WERI-Rb-1 (cell line): ENCODE results near the gene RGS9.

Source experiments
- DNase-seq: peaks from one replicate; pipeline ENCODE4 v3.0.0-alpha.2; 2020
- H3K27ac ChIP-seq: fragments of 250-450 bp; sonication (Bioruptor Pico); 2 replicates; pipeline ENCODE4 v1.5.1; 2020; ENCODE audit warnings: mild to moderate bottlenecking, moderate library complexity
- H3K27me3 ChIP-seq: fragments of 250-450 bp; sonication (Bioruptor Pico); 2 replicates; pipeline ENCODE4 v1.5.1; 2021; ENCODE audit warnings: mild to moderate bottlenecking, low read depth, moderate library complexity; ENCODE audit not compliant: insufficient read depth, severe bottlenecking
- H3K36me3 ChIP-seq: fragments of 250-450 bp; sonication (Bioruptor Pico); 2 replicates; pipeline ENCODE4 v1.5.1; 2020; ENCODE audit warnings: mild to moderate bottlenecking, moderate library complexity
- H3K4me3 ChIP-seq: 2 replicates; pipeline ENCODE4 v1.5.1; 2011; ENCODE audit warnings: low read depth, mild to moderate bottlenecking, control low read depth, low read length
- H3K9me3 ChIP-seq: fragments of 250-450 bp; sonication (Bioruptor Pico); 2 replicates; pipeline ENCODE4 v1.5.1; 2021; ENCODE audit warnings: mild to moderate bottlenecking, moderate library complexity; ENCODE audit not compliant: severe bottlenecking
- CTCF ChIP-seq: IDR thresholded peaks from 2 replicates; pipeline ENCODE4 v1.5.1; 2011; ENCODE audit warnings: low read depth, mild to moderate bottlenecking, control low read depth, inconsistent platforms, low read length

Gene RGS9

GRCh38 chr17:65261152-65261551 lies 124.0 kb downstream of the RGS9 start:
- TF ChIP-seq CTCF = peak; percentile 32

GRCh38 chr17:65261682-65262636 lies 124.8 kb downstream of the RGS9 start:
- peaks cover 14% of the 10 kb centered on the region for H3K27me3 ChIP-seq
- no peak for TF ChIP-seq CTCF
- H3K27ac ChIP-seq = no peak overlapping the region
- H3K36me3 ChIP-seq = no peaks in the 10 kb centered on the region
- H3K9me3 ChIP-seq = no peaks in the 10 kb centered on the region
- H3K4me3 ChIP-seq = no peak overlapping the region
- DNase-seq = no peak

More at GRCh38 chr17:65261152-65261551, 124.0 kb downstream of the RGS9 start:
- H3K4me3 ChIP-seq = no peak overlapping the region
- no peak overlapping the region for H3K27ac ChIP-seq
- H3K27me3 ChIP-seq = peaks cover 10% of the 10 kb centered on the region
- no peaks in the 10 kb centered on the region for H3K9me3 ChIP-seq
- H3K36me3 ChIP-seq = no peaks in the 10 kb centered on the region
- no peak for DNase-seq

- no peaks in the 10 kb centered on the region for H3K9me3 ChIP-seq
- no peaks in the 10 kb centered on the region for H3K36me3 ChIP-seq
- no peak for TF ChIP-seq CTCF
- H3K27me3 ChIP-seq = peaks cover 27% of the 10 kb centered on the region
- H3K27ac ChIP-seq = no peak overlapping the region
- no peak for DNase-seq
- H3K4me3 ChIP-seq = no peak overlapping the region
Measured at GRCh38 chr17:65265276-65265675, 128.1 kb downstream of the RGS9 start.

- DNase-seq = no peak
- peaks cover 30% of the 10 kb centered on the region for H3K27me3 ChIP-seq
Measured at GRCh38 chr17:65268832-65269231, 131.7 kb downstream of the RGS9 start.

GRCh38 chr17:65270499-65271253 lies 133.5 kb downstream of the RGS9 start:
- no peaks in the 10 kb centered on the region for H3K9me3 ChIP-seq
- H3K27me3 ChIP-seq = peaks cover 40% of the 10 kb centered on the region
- no peaks in the 10 kb centered on the region for H3K36me3 ChIP-seq
- no peak overlapping the region for H3K4me3 ChIP-seq
- no peak for TF ChIP-seq CTCF
- H3K27ac ChIP-seq = no peak overlapping the region
- no peak for DNase-seq

More at GRCh38 chr17:65268832-65269231, 131.7 kb downstream of the RGS9 start:
- Histone ChIP-seq H3K9me3 (no peaks in the 10 kb centered on the region), H3K27ac (no peak overlapping the region), H3K4me3 (no peak overlapping the region), H3K36me3 (no peaks in the 10 kb centered on the region)
- no peak for TF ChIP-seq CTCF
